DMS53 treated with DMSO at 0.1 percent for 48 hours (cell line): ENCODE results near the gene ZBTB5.
"Not testable (repeated sequence)": the region's sequence is repeated elsewhere in the genome, so short reads cannot be mapped to it uniquely, and the experiment has no call there.

Experiments
- DNase-seq: peaks from one replicate; lab custom pipeline; 2025; ENCODE audit not compliant: unreplicated experiment; lab: John Stamatoyannopoulos, UW

The ZBTB5 gene

GRCh38 chr9:37486616-37487548 is 21.6 kb upstream of the ZBTB5 start:
- no peak for DNase-seq

DNA sequence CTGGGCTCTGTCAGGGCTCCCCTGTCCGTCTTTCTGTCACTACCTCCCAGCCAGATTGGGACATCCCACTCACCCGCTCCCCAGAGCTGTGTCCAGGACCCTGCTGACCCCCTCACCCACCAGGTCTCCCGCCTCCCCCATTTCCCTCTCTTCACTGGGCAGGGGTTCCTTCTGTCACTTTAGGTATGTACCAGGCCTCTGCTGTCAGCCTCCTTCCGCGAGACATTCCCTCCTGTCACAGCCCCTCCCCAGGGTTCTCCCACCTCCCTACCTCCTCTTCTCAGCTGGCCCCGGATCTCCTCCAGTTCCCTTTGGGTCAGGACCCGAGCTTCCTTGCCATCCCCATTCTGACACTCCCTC is 21.0 kb upstream of the ZBTB5 start:
- no peak for DNase-seq

DNA sequence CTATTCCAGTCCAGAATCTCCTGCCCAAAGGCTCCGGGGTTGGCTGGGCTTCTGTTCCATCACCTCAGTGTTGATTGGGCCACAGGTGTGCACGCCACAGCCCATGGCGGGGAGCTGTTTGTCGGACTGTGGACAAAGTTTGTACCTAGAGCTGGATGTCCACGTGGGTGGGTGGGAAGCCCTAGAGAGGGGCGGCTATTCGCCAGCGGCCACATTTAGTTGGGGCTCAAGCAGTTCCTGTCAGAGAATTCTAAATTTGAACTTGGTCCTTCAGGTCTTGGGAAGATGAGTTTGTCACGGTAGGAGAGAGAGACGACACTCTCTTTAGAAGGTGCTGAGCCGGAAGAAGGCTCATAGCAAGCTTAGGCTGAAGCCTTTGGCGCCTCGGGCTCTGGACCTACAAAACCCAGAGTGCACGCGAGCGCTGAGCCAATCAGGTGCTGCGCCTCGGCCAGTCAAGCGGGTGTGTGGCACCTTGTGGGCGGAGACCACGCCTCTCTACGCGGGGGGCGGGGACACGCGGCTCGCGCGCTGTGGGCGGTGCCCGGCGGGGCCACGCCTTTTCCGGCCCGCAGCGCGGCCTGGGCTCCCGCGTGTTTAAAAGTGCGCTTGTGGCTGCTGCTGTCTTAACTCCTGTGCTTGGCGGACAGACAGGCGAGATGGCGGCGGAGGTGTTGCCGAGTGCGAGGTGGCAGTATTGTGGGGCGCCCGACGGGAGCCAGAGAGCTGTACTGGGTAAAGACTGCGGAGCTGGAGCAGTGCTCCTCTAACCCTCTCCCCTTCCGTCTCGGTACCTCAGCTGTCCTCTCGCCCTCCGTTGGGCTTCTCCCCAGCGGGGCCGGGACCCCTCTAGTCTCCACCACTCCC is 20.4 kb upstream of the ZBTB5 start, which contains the start of gene POLR1E:
TSS of gene POLR1E (plus strand) at position 560 of the 867 bp plus-strand sequence. CDS start at position 660, 100 bp downstream.
- DNase-seq: peak; percentile 86

- no peak for DNase-seq
Observed at GRCh38 chr9:37480759-37481158, 15.5 kb upstream of the ZBTB5 start.

- not testable (repeated sequence) for DNase-seq
Observed at GRCh38 chr9:37477987-37478619, 12.9 kb upstream of the ZBTB5 start.

- DNase-seq: not testable (repeated sequence)
Observed at GRCh38 chr9:37477443-37477842, 12.2 kb upstream of the ZBTB5 start.

DNA sequence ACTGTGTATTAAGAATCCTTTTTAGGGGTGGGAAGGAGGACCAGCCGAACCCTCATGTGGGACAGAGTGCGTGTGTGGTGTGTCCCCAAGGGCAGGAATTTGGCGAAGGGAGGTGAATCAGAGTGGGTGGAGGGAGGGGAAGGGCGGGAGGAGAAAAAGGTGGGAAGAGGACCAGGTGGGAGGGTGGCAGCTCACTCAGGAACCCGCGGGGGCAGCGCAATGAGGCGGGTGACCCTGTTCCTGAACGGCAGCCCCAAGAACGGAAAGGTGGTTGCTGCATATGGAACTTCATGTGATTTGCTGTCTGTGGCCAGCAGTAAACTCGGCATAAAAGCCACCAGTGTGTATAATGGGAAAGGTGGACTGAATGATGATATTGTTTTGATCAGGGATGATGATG is 11.7 kb upstream of the ZBTB5 start:
- DNase-seq: no peak

- no peak for DNase-seq
Observed at GRCh38 chr9:37474438-37474837, 9.2 kb upstream of the ZBTB5 start.

DNA sequence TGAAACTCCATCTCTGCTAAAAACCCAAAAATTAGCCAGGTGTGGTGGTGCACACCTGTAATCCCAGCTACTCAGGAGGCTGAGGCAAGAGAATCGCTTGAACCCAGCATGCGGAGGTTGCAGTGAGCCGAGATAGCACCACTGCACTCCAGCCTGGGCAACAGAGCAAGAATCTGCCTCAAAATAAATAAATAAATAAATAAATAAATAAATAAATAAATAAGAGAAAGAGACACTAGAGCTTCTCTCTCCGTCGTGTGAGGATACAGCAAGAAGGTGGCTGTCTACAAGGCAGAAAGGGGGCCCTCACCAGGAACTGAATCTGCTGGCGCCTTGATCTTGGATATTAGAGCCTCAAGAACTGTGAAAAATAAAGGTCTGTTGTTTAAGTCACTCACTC is 8.7 kb upstream of the ZBTB5 start:
- DNase-seq: not testable (repeated sequence)

- DNase-seq: peak; percentile 8
Observed at GRCh38 chr9:37471942-37472684, 6.9 kb upstream of the ZBTB5 start.

GRCh38 chr9:37468620-37469019 is 3.4 kb upstream of the ZBTB5 start:
- DNase-seq: no peak

DNA sequence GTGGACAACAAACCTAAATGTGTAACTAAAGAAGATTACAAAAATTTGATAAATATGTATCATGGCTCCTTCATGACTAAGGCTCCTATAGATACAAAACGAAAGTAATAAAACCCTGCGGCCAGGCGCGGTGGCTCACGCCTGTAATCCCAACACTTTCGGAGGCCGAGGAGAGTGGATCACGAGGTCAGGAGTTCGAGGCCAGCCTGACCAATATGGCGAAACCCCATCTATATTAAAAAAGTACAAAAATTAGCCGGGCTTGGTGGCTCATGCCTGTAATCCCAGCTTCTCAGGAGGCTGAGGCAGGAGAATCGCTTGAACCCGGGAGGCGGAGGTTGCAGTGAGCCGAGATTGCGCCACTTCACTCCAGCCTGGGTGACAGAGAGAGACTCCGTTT is 2.3 kb upstream of the ZBTB5 start:
- not testable (repeated sequence) for DNase-seq

GRCh38 chr9:37466037-37466709 is 923 bp upstream of the ZBTB5 start:
- no peak for DNase-seq

GRCh38 chr9:37464426-37465248 is 613 bp downstream of the ZBTB5 start:
- DNase-seq: peak; percentile 39

DNA sequence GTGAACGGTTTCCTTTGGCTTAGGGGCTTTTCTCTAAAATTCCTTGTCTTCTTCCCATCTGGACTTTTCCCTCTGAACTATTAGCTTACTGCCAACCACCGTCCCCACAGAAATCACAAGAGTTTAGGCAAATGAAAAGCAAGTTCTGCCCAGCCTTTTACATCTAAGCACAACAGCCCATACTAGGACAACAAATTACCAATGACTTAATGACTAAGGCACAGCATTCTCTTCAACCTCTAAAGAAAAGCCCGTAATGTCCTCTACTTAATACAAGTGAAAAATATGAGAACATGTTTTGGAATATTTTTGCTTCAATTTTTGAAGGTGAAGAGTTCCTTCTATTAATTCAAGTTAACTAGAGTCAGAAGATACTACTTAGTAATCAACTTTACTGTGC is 1.2 kb downstream of the ZBTB5 start:
- no peak for DNase-seq

- DNase-seq: no peak
Observed at GRCh38 chr9:37456817-37457216, 8.4 kb downstream of the ZBTB5 start.

GRCh38 chr9:37455884-37456647 is 9.2 kb downstream of the ZBTB5 start:
- no peak for DNase-seq

DNA sequence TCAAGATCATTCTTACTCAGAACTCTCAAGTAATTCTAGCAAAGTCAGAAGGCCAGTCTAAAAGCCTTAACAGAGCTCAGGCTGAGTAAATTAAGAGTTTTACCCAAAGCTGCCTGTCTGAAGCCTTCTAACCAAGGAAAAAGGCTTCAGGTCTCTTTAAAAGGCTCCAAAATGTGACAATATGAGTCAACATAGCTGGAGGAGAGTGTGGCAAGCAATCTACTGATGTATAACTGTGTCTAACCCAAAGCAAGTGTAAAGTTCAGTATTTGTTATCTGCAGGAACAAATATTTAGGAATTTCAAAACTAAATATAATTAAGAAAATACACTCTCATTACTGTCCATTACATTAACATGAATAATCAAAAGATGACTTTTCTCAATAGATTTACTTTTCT is 11.0 kb downstream of the ZBTB5 start:
- no peak for DNase-seq
